HG03469 (cell line): Measurements from ENCODE around the gene SMIM36.
"Not testable (repeated sequence)": the region's sequence is repeated elsewhere in the genome, so short reads cannot be mapped to it uniquely, and the experiment has no call there.

Experiments used
- ATAC-seq: cut with Tn5 transposase; IDR thresholded peaks from one replicate; pipeline ENCODE4 v1.9.1; 2021; ENCODE audit warnings: mild to moderate bottlenecking, moderate library complexity, moderate number of reproducible peaks; ENCODE audit not compliant: unreplicated experiment

SMIM36 gene

DNA sequence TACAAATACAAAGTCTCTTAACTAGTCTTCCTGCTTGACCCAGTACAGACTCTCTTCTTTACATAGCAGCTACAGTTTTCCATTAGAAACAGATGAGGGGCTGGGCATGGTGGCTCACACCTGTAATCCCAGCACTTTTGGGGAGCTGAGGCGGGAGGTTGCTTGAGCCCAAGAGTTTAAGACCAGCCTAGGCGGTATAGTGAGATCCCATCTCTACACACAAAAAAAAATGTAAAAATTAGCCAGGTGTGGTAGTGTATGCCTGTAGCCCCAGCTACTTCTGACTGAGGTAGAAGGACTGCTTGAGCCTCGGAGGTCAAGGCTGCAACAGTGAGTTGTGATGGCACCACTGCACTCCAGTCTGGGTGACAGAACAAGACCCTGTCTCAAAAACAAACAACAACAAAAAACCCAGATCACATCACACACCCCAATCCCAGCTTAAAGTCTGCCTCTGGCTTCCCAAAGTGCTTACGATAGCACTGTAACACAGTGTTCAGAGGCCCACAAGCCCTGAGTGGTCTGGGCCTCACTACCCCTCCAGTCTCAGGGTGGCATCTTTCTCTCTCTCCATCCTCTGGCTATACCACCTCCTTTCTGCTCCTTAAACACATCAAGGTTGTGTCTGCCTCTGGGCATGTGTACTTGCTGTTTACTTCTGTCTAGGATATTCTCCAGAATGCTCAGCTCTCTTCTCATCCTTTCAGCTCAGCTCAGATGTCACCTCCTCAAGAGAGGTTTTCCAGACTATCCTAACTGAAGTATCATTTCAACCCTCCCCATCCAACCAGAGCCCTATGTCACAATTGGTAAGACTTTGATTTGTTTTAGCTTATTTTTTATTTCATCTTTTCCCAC, 93.6 kb downstream of the SMIM36 start:
- ATAC-seq = no peak

DNA sequence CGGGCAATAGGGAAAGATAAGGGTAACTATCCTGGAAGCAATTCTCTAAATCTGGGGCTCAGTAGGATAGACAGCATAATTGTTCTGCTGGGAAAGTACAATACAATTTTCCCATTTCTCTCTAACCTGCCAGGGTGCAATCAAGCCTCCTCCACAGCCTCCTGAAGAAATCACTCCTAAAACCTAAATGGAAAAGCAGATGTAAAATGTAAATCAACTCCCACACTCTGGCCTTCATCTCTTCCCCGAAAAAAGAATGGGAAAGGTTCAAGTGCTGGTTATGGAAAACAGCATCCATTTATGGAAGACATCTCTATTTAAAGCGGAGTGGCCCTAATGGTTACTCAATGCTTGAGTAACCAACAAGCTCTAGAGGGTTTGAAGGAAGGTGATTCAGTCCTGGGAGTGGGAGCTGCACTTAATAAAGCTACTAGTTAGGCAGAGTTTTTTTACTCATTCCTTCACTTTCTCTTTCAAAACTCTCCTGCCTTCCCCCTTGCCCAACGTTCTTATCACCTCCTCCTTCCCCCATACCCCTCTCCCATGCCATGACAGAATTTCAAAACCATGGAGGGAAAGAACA, 94.7 kb downstream of the SMIM36 start:
- ATAC-seq = no peak

DNA sequence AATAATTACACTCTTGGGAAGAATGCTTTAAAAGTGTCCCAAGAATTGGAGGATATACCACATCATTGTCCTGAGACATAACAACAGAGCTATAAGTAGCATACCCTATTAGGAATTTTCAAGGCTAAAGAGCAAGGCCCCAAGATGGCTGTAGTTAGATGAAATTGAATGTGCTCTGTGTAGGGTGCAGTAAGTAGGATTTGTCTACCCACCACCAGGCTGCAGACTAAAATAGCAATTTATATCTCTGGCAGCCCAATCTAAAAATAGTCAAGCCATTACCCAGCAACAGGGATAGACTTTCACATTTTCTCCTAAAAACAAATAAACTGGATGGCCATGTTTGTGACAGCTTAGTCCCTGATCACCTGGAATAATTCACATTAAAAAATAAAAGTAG, 95.3 kb downstream of the SMIM36 start:
- ATAC-seq = no peak

DNA sequence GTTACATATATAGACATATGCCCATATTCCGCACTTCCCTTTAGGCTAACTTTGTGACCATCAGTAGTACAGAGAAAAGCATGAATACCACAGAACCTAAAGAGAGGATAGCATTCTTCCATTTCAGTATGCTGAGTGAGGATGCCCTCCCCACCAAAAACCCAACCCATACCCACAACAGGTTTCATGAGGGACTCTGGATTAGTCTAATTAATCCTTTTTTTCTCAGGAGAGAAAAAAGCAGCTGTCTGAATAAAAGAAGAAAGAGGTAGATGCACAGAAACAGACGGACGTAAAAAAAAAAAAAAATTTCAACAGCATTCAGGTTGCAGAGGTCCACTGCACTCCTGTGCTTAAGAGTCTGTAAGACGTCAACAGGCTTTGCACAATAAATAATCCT, 96.3 kb downstream of the SMIM36 start:
- no peak for ATAC-seq

DNA sequence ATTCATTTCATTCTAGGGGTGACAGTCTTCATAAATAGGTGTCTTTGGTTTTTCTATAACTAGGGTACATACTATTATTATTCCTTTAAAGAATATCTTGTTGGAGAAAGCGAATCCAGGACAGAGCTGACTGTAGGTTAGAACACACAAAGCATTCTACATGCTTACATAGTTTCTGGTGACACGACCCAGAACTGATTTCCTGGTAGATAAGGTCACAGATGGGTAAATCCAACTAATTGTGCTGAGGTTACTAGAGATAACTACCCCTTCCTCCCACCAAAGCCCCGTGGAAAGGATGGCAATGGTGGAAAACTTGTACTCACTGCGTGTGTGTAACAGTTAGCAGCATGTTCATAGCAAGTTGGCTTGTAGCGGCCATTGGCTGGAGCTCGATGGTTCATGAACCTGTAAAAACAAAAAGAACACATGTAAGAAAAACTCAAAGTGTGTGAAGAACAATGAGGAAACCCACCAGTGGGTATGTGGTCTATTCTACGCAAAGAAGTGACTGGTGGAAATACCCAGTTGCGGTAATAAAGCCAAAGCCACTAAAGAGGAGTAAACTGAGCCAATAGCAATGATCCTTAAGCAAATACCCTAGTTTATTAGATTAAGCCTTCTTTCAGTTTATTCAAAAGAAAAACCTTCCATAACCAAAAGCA, 97.3 kb downstream of the SMIM36 start:
- ATAC-seq = no peak

DNA sequence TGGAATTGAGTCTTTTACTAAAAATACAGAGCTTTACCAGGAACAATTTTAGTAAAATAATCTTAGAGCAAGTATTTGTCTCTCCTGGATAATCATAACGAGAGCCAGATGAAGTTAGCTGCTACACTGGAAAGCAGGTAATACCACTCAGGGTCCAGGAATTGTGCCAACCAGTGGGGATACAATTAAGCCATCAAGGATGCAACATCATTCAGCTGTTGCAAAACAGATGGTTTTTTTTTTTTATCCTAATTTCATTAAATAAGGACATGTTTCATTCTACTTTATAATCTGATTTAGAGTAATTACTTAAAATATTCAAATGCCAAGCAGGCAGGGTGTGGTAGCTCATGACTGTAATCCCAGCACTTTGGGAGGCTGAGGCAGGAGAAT, 99.8 kb downstream of the SMIM36 start:
- no peak for ATAC-seq

DNA sequence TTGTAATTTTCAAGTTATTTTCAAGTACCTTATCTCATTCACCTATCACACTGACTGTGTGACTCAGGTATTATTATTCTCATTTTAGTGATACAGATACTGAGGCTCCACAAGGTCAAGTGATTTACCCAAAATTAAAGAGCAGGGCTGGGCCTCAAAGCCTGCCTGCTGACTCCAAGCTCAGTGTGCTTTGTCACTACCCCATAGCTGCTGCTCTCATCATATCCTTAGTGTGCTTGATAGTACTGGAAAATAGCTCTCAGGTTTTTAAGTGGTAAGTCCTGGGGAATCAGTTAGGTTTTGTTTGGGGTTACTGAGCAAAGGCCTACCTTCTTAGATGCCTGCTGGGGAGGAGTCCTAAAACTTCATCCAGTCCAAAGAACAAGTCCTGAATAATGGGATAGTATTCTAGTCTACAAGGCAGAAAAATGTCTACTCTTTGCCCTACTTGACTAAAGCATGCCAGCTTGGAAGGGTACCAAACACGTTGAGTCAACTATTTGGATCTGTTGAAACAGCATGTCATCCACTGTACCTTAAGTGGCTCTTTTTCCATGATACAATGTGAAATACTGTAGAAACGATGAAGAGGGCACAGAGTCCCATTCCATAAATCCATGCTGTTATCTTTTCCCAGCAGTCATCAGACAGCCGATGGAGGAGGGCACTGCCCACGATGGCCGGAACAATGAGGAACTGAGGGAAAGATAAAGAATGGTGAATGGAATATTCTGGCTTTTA, 100.4 kb downstream of the SMIM36 start:
- no peak for ATAC-seq

DNA sequence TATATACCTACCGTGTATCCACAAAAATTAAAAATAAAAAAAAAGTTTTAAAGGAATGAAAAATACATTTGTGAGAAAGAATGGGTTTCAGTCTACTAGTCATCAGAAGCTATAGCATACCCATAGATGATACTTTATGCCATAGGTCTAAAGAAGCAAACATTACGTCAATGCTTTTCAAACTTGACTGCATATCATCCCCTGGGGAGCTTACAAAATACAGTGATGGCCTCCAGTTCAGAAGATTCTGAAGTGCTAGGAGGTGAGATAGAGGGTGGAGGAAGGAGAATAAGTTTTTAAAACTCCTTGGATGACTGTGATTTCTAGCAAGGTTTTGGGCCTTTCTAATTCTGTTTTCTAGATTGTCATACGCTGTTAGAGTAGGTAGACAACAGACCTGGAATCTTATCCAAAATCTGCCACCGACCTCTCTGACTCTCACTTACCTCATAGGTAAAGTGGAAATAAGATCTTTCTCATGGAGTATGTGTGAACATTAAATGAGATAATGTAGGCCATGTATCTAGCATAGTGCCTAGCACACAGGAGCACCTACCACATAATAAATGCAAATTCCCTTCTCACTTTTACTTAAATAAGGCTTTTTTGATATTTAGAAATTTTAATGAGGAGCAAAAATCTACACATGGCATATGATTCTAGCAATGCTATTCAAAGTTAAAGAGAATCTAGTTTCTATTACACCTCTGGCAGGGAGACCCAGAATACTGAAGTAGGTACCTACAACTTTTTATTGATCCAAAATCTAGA, 102.0 kb downstream of the SMIM36 start:
- ATAC-seq = no peak

DNA sequence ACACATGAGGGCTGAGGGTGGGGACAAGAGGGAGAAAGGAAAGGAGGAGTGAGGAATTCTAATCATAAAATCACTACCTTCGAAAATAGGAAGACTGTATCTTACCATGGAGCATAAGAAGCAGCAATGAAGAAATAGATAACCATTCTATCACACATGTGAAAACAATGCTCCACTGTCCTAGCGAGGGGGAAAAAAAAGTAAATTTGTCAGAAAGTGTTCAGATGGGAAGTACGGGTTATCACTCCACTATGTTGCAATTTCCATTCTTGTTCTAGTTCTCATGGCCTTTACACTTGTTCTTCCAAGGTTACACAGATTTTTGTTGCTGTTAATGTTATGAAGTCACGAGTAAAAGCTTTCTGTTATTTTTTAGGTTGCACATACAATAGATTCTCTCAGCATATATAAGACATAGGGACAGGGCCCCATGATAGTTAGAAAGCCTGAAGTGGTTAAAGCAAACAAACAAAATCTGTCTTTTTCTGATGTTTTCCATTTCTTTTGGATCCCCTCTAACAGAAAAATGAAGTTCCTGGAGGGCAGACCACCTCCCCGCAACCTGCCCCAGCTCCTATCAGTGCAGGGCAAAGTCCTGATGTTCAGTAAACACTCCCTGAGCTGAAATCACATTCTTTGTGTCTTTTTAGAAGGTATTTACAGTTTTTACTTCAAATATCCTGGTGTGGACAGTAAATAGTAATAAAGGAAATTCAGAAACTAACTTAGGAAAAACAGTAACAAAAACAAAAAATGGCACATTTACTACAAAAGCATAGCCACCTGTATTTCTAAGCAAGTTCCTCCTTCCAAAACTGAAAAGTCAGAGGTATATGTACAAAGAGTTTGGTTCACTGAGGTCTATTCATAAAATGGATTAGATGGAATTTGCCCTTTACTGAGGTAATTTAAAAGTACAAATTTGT, 103.3 kb downstream of the SMIM36 start:
- no peak for ATAC-seq

DNA sequence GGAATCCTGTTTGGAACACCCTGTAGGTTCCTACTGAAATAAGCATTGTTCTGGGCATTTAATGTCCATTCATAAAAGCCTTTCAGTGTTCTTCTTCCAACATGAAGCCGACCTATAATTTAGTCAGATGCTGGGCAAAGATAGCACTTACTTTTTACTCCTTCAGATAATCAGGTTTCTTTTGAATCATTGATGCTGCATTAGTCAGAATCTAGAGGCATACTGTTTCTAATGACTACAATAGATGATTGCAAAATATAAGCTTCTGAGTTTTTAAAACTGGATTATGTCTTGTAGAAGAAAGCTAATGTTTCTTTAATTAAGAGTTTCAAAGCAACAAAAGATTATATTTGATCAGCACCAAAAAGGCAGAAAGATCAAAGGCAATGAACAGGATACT, 105.7 kb downstream of the SMIM36 start:
- no peak for ATAC-seq

DNA sequence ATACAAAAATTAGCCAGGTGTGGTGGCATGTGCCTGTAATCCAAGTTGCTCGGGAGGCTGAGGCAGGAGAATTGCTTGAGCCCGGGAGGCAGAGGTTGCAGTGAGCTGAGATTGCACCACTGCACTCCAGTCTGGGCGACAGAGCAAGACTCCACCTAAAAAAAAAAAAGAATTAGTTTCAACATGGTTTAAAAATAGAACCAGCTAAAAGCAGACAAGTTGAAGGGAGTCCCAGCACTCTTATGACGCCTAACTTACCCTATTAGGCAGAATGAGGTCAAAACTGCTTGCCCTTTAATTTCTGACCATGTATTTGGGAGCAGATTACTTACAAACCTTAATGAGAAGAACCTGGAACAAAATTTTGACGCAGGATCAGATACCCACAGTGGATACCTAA, 107.1 kb downstream of the SMIM36 start:
- ATAC-seq = not testable (repeated sequence)

DNA sequence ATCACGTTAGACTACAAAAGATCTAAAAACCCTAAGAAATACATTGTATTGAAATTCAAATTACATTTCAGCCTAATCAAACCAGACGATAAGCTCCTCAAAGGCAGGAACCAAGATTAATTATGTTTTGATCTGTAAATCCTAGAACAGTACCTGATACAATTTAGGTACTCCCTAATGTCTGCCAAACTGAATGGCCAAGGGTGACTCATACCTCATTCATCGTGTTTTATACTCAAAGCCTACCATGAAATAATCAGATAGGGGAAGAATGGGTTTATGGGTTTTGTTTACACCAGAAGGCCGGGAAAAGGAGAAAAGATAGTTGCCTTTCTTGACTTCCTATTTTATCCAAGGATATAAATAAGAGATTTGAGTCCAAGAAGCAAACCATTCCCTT, 108.9 kb downstream of the SMIM36 start:
- ATAC-seq = no peak
